Right kidney (tissue), 9 donors: ENCODE measurements around the gene PSMC1.
"Not testable (repeated sequence)": the region's sequence is repeated elsewhere in the genome, so short reads cannot be mapped to it uniquely, and the experiment has no call there.

Source experiments
- DNase-seq: peaks from one replicate; pipeline ENCODE4 v3.0.0-alpha.2; 2016
- long read RNA-seq, 8 donors: transcript quantifications; one replicate each; lab custom pipeline, GENCODE V29; 2026

The PSMC1 gene
- long read RNA-seq, donor 1, full-length matches to known transcripts, result 38 of 65 reads
- long read RNA-seq, donor 1, partial matches to known transcripts, result 27 of 65 reads
- long read RNA-seq, donor 1, other reads (novel, unspliced or antisense), result 0 of 65 reads
- long read RNA-seq, donor 2, full-length matches to known transcripts, result 15 of 30 reads
- long read RNA-seq, donor 2, partial matches to known transcripts, result 15 of 30 reads
- long read RNA-seq, donor 2, other reads (novel, unspliced or antisense), result 0 of 30 reads
- long read RNA-seq, donor 3, full-length matches to known transcripts, result 18 of 30 reads
- long read RNA-seq, donor 3, partial matches to known transcripts, result 12 of 30 reads
- long read RNA-seq, donor 3, other reads (novel, unspliced or antisense), result 0 of 30 reads
- long read RNA-seq, donor 4, full-length matches to known transcripts, result 24 of 43 reads
- long read RNA-seq, donor 4, partial matches to known transcripts, result 19 of 43 reads
- long read RNA-seq, donor 4, other reads (novel, unspliced or antisense), result 0 of 43 reads
- long read RNA-seq, donor 5, full-length matches to known transcripts, result 49 of 63 reads
- long read RNA-seq, donor 5, partial matches to known transcripts, result 14 of 63 reads
- long read RNA-seq, donor 5, other reads (novel, unspliced or antisense), result 0 of 63 reads
- long read RNA-seq, donor 6, full-length matches to known transcripts, result 25 of 48 reads
- long read RNA-seq, donor 6, partial matches to known transcripts, result 23 of 48 reads
- long read RNA-seq, donor 6, other reads (novel, unspliced or antisense), result 0 of 48 reads
- long read RNA-seq, donor 7, result 0 reads
- long read RNA-seq, donor 8, full-length matches to known transcripts, result 23 of 36 reads
- long read RNA-seq, donor 8, partial matches to known transcripts, result 13 of 36 reads
- long read RNA-seq, donor 8, other reads (novel, unspliced or antisense), result 0 of 36 reads

DNA sequence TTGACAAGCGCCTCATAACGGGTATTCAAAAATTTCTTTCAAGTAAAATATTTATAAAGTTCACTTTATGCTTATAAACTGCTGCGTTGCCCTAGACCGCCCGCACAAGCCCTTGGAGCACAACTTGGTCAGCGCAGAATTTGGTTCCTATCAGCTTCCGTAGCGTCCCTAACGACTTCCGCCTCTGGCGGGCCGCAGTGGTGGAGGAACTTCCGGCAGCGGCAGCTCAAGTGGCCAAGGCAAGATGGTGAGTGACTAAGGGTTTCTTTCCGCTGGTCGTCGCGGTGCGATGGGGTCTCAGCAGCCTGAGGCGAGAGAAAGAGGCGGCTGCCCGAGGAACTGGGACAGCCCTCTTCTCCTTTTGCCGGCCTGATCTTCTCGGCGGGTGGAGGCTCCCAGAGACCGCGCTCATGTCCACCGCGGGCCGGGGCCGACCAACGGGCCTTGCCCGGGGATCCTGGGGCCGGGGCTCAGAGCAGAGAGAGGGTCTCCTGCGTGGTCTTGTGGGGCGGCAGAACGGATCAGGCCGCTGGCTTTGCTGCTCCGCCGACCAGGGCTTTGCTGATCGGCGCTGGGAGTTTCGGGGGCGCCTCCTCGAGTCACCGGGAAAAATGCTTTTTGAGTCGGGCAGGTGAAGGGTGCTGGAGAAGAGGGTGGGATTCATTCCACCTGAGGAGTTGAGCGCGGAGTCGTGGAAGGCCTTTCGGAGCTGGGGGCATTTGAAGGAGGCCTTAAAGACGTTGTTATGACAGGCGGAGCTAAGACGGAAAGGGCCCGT lies at the start of gene PSMC1:
Gene PSMC1, plus strand, starts transcription at position 200 of the 778 bp plus-strand sequence. Its CDS starts 45 bp downstream, at position 245.
- peak; percentile 83 for DNase-seq

DNA sequence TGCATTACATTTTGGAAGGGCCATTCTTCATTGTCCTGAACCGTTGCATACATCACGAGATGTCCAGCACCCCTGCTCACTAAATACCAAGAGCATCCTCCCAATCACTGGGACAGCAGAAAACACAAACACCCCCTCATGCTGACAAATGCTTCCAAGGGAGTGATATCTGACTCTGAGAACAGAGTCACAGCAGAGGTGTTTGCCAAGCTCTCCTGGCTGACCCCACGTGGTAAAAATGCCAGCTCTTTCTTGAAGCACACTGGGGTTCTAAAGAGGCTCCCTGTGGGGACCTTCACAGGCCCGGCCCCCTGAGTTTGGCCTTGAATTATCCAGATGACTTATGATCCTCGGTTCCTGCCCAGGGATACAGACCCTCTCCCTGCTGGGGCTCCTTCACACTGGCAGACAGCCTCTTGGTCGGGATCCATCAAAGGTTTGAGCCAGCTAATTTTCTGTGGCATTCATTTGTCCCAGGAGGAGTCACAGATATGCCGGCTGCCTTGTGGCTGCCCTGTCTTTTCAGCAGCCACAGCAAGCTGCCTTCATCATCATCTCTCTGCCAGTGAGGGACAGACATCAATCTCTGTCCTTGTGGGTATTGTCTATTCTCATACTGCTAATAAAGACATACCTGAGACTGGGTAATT lies 43.1 kb upstream of the PSMC1 start:
- DNase-seq, result no peak

DNA sequence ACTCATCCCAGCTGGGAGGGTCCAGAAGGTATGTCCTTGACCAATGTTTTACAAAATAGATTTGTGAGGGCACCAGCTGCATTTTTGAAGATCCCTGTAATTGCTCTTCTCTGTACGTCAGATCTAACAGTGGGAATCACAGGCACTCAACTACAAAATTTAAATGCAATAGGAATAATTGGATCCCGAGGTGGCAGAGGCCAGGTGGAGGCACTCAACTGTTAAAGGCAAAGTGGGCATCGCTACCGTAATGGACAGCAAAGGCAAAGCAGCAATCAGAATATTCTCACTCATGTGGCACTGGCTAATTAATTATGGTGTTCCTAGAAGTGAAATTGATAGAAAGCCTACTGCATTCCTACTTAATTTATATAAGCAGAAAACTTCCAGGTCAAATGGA lies 27.9 kb upstream of the PSMC1 start:
- no peak for DNase-seq

DNA sequence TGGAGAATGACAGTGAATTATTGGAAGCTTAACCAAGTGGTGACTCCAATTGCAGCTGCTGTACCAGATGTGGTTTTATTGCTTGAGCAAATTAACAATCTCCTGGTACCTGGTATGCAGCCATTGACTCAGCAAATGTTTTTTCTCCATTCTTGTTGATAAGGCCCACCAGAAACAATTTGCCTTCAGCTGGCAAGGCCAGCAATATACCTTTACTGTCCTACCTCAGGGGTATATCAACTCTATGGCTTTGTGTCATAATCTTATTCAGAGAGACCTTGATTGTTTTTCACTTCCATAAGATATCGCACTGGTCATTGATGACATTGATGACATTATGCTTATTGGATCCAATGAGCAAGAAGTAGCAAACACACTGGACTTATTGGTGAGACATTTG lies 26.4 kb upstream of the PSMC1 start:
- not testable (repeated sequence) for DNase-seq

DNA sequence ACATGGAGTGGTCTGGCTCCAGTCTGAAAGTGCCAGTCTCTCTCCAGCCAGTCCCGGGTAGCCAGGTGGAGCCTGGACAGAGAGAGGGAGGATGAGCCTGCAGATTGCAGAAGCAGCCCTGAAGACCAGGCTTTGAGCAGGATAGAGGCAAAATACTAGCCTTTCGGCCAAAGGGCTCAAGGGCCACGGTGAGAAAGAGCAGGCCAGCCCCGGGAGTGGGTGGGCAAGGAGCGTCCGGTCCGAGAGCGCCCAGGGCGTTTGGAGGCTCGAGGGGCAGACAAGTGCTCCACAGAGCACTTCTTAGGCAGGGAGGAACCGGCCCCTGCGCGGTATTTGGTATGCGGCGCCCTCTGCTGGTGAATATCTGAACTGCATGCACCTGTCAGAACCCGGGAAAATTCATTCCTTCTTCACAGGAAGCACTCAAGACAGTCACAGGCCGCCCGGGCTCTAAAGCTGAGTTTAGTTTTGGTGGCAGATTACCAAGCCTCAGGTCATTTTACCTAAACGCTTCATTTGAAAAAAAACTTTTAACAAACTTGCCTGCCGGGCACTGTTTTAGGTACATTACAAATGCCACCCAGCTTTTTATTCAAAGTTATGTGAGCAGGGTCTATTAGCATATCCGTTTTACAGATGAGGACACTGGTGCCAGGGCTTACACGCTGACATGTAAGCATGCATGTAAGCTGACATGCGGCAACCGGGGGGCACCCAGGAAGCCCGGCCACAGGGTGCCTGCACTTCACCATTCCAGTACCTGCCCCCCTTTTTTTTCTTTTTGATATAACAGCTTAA lies 21.0 kb upstream of the PSMC1 start:
- DNase-seq, result peak; percentile 61

DNA sequence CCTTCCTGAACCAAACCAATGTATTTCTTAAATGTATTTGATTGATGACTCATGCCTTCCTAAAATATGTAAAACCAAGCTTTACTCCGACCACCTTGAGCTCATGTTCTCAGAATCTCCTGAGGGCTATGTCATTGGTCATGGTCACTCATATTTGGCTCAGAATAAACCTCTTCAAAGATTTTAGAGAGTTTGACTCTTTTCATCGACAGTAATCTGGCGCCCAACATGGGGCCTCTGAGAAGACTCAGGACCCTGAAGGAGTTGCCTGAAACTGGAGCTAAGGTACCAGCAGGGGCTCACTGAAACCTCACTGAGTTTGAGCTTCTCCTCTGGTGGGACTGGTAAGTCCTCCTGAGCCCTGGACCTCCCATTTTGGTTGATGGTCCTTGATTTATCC lies 17.2 kb upstream of the PSMC1 start:
- no peak for DNase-seq

DNA sequence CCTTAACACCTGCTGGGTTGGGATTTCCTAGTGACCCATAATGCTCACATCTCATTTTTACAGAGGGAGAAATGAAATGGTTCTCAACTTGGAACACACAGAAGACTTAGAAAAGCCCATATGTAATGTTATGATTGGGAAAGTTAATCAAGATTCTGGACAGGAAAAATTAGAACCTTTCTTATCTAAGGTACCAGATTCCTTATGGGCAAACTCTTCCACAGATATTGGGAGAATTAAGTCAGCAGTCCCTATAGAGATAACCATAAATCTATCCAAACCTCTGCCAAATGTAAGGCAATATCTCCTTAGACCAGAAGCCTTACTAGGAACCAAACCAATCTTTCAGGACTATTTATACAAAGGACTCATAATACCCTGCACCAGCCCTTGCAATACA lies 13.9 kb upstream of the PSMC1 start:
- no peak for DNase-seq

DNA sequence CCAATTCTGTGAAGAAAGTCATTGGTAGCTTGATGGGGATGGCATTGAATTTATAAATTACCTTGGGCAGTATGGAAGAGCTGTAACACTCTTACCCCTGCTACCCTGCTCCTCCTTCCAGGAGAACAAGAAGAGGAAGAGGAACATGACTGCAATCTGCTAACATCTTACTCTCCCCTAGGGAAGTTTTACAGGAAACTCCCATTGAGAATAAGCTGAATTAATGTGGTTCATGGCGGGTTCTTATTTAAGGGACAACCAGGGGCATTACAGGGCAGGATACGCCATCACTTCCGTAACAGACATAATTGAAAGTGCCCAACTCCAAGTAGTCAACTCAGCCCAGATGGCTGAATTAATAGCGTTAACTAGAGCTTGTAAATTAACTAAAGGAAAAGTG lies 9.4 kb upstream of the PSMC1 start:
- no peak for DNase-seq

DNA sequence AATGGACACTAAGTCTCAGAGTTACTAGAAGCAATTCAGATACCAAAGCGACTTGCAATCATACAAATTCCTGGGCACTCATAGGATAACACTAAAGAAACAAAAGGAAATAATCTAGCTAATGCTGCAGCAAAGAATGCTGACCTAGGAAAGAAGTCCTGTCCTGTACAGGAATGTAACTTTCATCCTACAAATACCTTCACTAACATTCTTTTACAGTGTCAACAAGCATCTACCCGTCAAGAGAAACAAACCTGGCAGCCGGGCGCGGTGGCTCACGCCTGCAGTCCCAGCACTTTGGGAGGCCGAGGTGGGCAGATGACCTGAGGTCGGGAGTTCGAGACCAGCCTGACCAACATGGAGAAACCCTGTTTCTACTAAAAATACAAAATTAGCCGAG lies 8.9 kb upstream of the PSMC1 start:
- not testable (repeated sequence) for DNase-seq

DNA sequence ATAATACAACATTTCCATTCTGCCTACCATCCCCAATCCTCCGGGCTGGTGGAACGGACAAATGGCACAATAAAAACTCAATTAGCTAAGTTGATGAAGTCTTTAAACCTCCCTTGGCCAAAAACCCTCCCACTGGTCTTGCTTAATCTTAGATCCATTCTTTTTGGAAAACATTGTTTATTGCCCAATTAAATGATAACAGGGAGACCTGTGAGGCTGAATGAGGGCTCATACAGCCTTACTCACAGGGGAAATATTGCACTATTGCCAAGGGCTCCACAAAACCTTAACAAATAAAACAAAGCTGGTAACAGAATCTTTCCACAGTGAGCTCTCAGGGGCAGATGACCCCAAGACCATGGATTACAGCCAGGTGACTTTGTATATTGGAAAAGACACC lies 7.8 kb upstream of the PSMC1 start:
- no peak for DNase-seq

DNA sequence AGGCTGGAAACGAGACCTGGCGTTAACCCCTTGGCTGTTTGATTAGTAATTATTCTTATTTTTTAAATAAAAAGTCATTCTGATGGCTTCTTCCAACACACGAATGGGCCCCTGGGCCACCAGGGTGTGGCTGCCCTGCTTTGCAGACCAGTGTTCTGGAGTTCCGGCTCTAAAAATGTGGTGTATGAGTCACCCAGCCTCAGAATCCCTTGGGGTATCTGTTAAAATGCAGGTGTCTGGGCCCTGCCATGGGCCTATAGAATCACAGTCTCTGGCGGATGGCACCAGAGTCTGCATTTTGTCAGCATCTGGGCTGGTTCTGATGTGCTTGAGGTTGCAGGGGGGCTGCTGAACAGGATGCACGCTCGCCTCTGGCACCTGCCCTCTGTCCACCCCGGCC lies 2.5 kb upstream of the PSMC1 start:
- no peak for DNase-seq

DNA sequence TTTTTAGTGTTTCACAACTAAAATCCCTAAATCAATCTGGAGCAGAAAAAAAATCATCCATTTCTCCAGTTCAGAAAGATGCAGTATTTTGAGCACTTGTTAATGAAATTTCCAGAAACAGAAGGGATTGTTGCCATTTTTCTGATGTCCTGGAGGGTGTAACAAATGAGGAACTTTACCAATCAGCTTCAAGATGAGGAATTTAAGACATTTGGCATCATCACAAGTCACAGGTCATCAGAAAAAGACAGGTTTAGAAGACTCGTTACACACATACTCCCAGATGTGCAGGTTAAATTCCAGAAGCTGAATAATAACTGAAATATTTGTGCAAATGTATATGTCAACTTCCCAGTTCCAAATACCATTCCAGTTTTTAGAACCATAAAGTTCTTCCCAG lies 482 bp upstream of the PSMC1 start:
- no peak for DNase-seq

DNA sequence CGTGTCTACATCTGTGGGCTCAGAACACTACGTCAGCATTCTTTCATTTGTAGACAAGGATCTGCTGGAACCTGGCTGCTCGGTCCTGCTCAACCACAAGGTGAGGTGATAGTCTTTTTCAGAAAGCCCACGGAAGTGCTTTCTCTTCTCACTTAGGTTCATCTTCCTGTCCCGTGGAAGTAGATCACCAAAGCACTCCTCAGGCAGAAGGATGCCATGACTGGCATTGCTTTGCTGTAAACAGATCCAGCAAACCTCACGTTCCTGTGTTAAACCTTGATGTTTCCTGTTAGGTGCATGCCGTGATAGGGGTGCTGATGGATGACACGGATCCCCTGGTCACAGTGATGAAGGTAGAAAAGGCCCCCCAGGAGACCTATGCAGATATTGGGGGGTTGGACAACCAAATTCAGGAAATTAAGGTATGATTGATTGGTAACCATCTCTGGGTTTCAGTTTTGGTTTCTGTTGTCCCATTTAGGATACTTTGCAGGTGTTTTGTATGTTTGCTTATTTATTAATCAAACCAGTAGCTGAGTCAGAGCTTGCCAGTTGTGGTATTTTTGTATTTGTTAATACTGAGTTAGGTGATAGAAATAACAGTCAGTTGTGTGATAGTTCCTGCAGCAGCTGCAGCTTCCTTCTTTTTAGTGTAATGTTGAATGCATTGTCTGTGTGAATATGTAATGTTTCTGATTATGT lies 7.5 kb downstream of the PSMC1 start:
- no peak for DNase-seq

DNA sequence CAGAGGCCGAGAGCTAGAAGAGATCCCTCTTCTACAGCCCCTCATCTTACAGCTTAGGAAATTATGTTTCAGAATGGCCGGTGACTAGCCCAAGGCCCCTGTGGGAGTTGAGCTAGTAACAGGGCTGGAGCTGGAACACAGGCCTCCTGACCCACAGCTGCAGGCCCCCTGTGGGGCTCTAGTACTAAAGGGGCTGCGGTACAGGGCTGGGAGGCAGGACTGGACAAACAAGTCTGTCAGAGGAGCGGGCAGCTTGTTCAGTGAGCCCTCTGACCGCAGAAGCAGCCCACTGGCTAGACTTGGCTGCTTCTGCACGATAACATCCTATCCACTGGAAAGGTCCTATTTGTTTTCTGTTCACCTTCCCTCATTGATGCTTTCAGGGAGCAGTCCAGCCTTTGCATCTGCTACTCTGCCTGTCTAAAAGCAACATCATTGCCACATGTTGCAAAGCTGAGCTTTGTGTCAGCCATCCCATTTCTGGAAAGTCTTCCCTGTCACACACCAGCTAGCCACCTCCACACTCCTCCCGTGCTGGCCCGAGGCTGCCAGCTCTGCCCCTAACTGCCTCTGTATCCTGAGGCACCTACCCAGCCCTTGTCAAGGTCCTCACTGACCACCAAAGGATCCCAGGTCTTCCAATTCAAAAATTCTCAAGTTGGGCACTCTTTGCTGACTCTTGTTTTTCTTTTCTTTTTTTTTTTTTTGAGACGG lies 10.2 kb downstream of the PSMC1 start:
- no peak for DNase-seq

DNA sequence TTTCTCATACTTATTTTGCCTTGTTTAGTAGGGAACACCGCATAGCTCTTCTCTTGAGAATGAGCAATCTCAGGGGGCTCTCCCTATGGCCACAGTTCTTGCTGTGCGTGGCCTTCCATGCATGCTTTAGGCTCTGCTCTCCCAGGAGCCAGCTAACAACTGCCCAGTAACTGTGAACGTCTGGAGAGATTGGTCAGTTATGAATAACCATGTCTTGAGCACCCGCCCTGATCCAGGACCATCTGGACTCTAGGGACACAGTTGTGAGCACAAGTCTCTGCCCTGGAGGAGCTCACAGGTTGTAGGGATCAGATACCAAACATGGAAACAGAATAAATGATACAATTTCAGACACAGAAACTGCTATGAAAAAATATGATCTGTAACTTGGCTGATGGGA lies 12.1 kb downstream of the PSMC1 start:
- DNase-seq, result no peak

DNA sequence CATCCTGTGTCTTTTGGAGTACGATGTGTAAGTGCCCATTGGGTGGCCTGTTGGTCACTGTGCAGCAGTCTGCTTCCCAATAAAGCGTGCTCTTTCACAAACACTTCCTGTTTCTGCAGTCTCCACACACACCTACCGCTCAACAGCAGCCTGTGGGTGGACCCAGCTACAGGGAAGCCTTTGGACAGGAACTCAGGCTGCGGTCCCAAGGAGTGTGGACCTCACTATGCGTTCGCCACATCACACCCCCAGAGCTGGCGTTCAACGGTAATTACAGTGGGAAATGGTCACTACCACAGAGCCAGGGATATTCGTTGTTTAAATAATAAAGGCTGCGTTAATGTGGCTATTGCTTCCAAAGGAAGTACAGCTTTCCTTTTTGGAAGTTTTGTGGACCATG lies 16.2 kb downstream of the PSMC1 start:
- DNase-seq, result no peak

DNA sequence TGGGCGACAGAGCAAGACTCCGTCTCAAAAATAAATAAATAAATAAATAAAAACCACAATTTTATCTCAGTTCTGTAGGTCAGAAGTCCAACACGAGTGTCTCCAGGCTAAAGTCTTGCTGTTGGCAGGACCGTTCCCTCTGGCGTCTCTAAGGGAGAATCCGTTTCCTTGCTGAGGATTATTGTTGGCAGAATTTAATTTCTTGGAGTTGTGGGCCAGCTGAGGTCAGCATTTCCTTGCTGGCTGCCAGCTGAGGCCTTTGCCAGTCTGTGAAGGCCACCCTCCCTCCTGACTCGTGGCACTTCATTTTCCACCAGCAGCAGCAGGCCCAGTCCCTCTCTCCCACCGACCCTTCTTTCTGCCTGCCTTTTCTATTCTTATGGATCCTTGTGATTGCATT lies 17.2 kb downstream of the PSMC1 start:
- no peak for DNase-seq

DNA sequence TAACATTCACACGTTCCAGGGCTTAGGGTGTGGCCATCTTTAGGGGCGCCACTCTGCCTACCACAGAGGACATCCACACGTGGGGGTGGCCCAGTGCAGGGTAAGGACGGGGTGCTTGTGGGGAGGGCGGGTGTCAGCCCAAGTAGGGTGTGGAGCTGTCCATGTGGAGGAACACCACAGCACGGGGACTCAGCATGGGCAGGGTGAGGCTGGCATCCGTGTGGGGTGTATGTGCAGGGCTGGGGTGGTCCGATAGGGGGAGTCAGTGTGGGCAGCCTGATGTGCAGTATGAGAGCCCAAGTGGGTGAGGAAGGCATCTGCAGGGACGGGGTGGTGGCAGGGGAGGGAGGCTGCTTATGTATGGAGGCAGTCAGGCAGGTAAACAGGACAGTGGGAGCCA lies 17.7 kb downstream of the PSMC1 start:
- no peak for DNase-seq

DNA sequence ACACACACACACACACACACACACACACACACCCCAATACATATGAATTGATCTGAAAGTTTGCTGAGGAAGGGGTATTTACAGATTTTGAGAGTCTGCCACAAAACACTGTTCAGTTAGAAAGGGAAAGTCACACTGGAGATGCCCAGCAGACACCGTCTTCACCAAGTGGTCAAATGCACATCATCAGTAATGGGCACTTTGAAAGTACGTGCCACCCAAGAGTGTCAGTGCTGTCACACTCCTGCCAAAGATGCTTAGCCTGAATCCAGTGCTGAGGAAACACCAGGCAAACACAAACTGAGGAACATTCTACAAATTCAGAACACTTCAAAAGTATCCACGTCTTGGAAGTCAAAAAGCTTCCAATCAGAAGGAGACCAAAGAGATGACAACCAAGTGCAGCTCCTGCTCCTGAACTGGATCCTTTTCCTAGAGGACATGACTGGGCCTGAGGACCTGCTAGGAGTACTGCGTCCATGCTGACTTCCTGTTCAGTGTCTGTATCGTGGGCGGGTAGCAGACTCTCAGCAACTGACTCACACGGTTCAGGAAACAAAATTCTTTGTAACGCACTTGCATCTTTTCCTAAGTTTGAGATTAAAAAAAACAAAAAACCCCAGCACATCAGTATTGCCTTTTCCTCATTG lies 18.6 kb downstream of the PSMC1 start:
- DNase-seq, result no peak
